ENCODE measurements around the gene UQCRC2. TPM values are rescaled to one million over a fixed set of nuclear protein-coding genes. Genes with fewer than 3 reads are reported as not detected.

Gene UQCRC2
- total and polyA plus RNA-seq, 10 of the 15 experiments (the other 5 are each of a cell fraction or from before 2014, with no cell fraction given), result 256 to 563 (median 327) TPM

DNA sequence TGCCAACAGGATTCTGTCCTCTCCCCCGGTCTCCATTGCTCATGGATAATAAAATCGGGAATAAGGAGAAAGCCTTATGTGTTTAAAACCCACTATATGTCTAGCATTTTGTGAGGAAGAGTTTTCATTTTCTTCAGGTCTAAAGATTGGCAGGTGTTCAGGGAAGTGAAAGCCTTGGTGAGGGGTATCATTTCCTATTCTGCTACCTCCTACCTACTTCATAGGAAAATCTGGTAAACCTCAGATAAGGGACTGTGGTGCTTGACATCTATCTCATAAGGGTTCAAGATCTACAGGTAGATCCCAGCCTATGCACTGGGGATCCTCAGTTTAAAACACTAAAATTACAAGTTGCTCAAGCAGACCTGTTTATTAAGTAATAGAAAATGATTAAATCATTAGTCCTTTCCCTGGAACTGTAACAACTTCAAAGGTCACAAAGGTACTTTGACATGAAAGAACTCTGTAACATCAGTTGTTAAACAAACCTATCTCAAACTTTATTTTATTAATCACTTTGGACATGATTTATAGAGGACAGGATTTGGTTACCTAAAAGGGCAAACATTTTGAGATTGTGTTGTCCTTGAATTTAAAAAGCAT is 61.2 kb downstream of the UQCRC2 start:
- H4K20me1 ChIP-seq (ENCODE audit: control insufficient read depth, insufficient read depth), result no peaks in the 10 kb centered on the region; the same call in 1 of the 2 replicates
- CTCF ChIA-PET, result interaction anchor here (0.6 to 4.9 kb wide), 5 partner anchors 14 to 85 kb away, joined by 3 to 38 read pairs (median 4); no protein-coding TSS in a partner anchor
- TF ChIP-seq ZNF24 (IDR thresholded peaks at IDR 0.05) (no peak), STAT1 (conservative IDR thresholded peaks at IDR 0.05) (no peak), SIN3A (IDR thresholded peaks at IDR 0.05; ENCODE audit: low read depth, low read length) (no peak), TCF3 (IDR thresholded peaks at IDR 0.05; ENCODE audit: borderline replicate concordance, insufficient read depth, low read depth, low read length) (no peak), ZZZ3 (IDR thresholded peaks at IDR 0.05; ENCODE audit: control insufficient read depth, insufficient read length, low read depth) (no peak), NFYB (IDR thresholded peaks at IDR 0.05; ENCODE audit: insufficient read depth, low read depth, low read length) (no peak), PAX5 (IDR thresholded peaks at IDR 0.05; ENCODE audit: borderline replicate concordance, low read depth, low read length) (no peak), PML (IDR thresholded peaks at IDR 0.05; ENCODE audit: low read length) (no peak)
- TF ChIP-seq, protein P1, sequence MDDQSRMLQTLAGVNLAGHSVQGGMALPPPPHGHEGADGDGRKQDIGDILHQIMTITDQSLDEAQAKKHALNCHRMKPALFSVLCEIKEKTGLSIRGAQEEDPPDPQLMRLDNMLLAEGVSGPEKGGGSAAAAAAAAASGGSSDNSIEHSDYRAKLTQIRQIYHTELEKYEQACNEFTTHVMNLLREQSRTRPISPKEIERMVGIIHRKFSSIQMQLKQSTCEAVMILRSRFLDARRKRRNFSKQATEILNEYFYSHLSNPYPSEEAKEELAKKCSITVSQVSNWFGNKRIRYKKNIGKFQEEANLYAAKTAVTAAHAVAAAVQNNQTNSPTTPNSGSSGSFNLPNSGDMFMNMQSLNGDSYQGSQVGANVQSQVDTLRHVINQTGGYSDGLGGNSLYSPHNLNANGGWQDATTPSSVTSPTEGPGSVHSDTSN (IDR thresholded peaks at IDR 0.05; ENCODE audit: insufficient replicate concordance, low read depth, low read length), result peak; percentile 22
- TF ChIP-seq, protein P2, sequence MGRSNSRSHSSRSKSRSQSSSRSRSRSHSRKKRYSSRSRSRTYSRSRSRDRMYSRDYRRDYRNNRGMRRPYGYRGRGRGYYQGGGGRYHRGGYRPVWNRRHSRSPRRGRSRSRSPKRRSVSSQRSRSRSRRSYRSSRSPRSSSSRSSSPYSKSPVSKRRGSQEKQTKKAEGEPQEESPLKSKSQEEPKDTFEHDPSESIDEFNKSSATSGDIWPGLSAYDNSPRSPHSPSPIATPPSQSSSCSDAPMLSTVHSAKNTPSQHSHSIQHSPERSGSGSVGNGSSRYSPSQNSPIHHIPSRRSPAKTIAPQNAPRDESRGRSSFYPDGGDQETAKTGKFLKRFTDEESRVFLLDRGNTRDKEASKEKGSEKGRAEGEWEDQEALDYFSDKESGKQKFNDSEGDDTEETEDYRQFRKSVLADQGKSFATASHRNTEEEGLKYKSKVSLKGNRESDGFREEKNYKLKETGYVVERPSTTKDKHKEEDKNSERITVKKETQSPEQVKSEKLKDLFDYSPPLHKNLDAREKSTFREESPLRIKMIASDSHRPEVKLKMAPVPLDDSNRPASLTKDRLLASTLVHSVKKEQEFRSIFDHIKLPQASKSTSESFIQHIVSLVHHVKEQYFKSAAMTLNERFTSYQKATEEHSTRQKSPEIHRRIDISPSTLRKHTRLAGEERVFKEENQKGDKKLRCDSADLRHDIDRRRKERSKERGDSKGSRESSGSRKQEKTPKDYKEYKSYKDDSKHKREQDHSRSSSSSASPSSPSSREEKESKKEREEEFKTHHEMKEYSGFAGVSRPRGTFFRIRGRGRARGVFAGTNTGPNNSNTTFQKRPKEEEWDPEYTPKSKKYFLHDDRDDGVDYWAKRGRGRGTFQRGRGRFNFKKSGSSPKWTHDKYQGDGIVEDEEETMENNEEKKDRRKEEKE (IDR thresholded peaks at IDR 0.05), result no peak
- TF ChIP-seq, protein P3, sequence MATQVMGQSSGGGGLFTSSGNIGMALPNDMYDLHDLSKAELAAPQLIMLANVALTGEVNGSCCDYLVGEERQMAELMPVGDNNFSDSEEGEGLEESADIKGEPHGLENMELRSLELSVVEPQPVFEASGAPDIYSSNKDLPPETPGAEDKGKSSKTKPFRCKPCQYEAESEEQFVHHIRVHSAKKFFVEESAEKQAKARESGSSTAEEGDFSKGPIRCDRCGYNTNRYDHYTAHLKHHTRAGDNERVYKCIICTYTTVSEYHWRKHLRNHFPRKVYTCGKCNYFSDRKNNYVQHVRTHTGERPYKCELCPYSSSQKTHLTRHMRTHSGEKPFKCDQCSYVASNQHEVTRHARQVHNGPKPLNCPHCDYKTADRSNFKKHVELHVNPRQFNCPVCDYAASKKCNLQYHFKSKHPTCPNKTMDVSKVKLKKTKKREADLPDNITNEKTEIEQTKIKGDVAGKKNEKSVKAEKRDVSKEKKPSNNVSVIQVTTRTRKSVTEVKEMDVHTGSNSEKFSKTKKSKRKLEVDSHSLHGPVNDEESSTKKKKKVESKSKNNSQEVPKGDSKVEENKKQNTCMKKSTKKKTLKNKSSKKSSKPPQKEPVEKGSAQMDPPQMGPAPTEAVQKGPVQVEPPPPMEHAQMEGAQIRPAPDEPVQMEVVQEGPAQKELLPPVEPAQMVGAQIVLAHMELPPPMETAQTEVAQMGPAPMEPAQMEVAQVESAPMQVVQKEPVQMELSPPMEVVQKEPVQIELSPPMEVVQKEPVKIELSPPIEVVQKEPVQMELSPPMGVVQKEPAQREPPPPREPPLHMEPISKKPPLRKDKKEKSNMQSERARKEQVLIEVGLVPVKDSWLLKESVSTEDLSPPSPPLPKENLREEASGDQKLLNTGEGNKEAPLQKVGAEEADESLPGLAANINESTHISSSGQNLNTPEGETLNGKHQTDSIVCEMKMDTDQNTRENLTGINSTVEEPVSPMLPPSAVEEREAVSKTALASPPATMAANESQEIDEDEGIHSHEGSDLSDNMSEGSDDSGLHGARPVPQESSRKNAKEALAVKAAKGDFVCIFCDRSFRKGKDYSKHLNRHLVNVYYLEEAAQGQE (IDR thresholded peaks at IDR 0.05; ENCODE audit: low read depth, low read length), result no peak

More for the DNA sequence above, 61.2 kb downstream of the UQCRC2 start:
- DNase-seq (ENCODE audit: low read depth, low spot score) (no peak), FAIRE-seq (peak; percentile 75), ATAC-seq (peak; percentile 78)
- H3K4me2 ChIP-seq (ENCODE audit: control insufficient read depth, insufficient read depth), result peak overlapping the region; percentile 68
- peaks cover 29% of the 10 kb centered on the region for H3K4me1 ChIP-seq (ENCODE audit: control insufficient read depth, insufficient read depth, low read length)
- H3K9ac ChIP-seq (ENCODE audit: control insufficient read depth, insufficient read depth, low read length), result no peak overlapping the region
- intact Hi-C loops (cut with micrococcal nuclease; ENCODE audit: unreplicated experiment) (loop anchor here (5.0 kb wide), 2 partner anchors 38 to 283 kb away; partner anchors contain the start of gene POLR3E), in situ Hi-C loops (cut with MboI) (no loop called here)
- no peak overlapping the region for H3K27ac ChIP-seq (ENCODE audit: control insufficient read depth, insufficient read depth)
- peak overlapping the region; percentile 45; the same call in 1 of the 2 replicates for H3K4me3 ChIP-seq
- no peak overlapping the region for H2AFZ ChIP-seq (ENCODE audit: control insufficient read depth, low read depth, low read length)
- ChIA-PET POLR2A (interaction anchor here (1.5 kb wide), 1 partner anchor 9 kb away, joined by 3 read pairs; no protein-coding TSS in a partner anchor), RAD21 (ENCODE audit: unreplicated experiment) (interaction anchor here (1.0 to 22.7 kb wide), 2 partner anchors 12 to 64 kb away, joined by 4 to 466 read pairs; no protein-coding TSS in a partner anchor), SMC1A (ENCODE audit: uncharacterized antibody, unreplicated experiment) (interaction anchor here (0.9 to 25.5 kb wide), 8 partner anchors 9 to 85 kb away, joined by 3 to 567 read pairs (median 4); no protein-coding TSS in a partner anchor)
- no peaks in the 10 kb centered on the region for H3K36me3 ChIP-seq (ENCODE audit: control insufficient read depth in 2 of 2, insufficient read depth in 2 of 2, low read length in 1 of 2)
- H3K9me3 ChIP-seq (replicated peaks; ENCODE audit: control insufficient read depth, insufficient read depth, low read length), result no peaks in the 10 kb centered on the region
- 29% methylated on average over 2 of the region's 2 CpGs for WGBS (ENCODE audit: insufficient coverage, insufficient replicate concordance, low lambda C conversion rate, missing lambda C conversion rate)
- no peaks in the 10 kb centered on the region for H3K27me3 ChIP-seq (replicated peaks in 1 of 2; ENCODE audit: control insufficient read depth in 2 of 2, insufficient read depth in 2 of 2, low read length in 1 of 2)
- no TSS peak for BruUV-seq (replicated peaks)
- peaks cover 10% of the 10 kb centered on the region for H3K79me2 ChIP-seq (ENCODE audit: control insufficient read depth, insufficient read depth, low read length)
